H1 (cell line): Measurements from ENCODE around the gene HDAC7. TPM values are rescaled to one million over a fixed set of nuclear protein-coding genes. Genes with fewer than 3 reads are reported as not detected.

ENCODE experiments used
- CTCF ChIA-PET: fragments of 300-600 bp; sonication (Branson Sonifier 250); formaldehyde crosslinking; loops from one replicate; lab custom pipeline; 2021; ENCODE audit not compliant: partially characterized antibody; lab: Charles Lee
- POLR2A ChIA-PET: fragments of 300-600 bp; sonication (Branson Sonifier 250); formaldehyde crosslinking; loops from one replicate; lab custom pipeline; 2021; ENCODE audit warnings: inconsistent platforms; ENCODE audit not compliant: partially characterized antibody; lab: Charles Lee
- DNase-seq, 2 experiments: peaks; one replicate each; pipeline versions ENCODE4 v3.0.0 to v3.0.0-alpha.2; 2010 to 2022; ENCODE audit warnings: low spot score in 2 of 2, low read depth in 1 of 2, mixed read lengths in 1 of 2
- FAIRE-seq: peaks from 2 replicates; lab custom pipeline; 2011; peaks lifted over from hg19 to GRCh38; lab: Jason Lieb, UNC
- H2AFZ ChIP-seq: 2 replicates; pipeline ENCODE4 v1.8.1; 2012; ENCODE audit warnings: low read length, inconsistent platforms
- H2AK5ac ChIP-seq: 2 replicates; pipeline ENCODE4 v1.6.1; 2013; ENCODE audit warnings: low read depth, low read length
- H2BK120ac ChIP-seq: replicated peaks from 2 replicates; pipeline ENCODE3; 2013; ENCODE audit warnings: low read depth, low read length, inconsistent platforms
- H2BK12ac ChIP-seq: 2 replicates; pipeline ENCODE4 v1.6.1; 2013; ENCODE audit warnings: low read depth, low read length
- H2BK15ac ChIP-seq: 2 replicates; pipeline ENCODE4 v1.6.1; 2013; ENCODE audit warnings: low read length
- H2BK20ac ChIP-seq: 2 replicates; pipeline ENCODE4 v1.6.1; 2013; ENCODE audit warnings: low read length
- H2BK5ac ChIP-seq: 2 replicates; pipeline ENCODE4 v1.6.1; 2013; ENCODE audit warnings: low read depth, low read length
- H3K14ac ChIP-seq: 2 replicates; pipeline ENCODE4 v1.6.1; 2013; ENCODE audit warnings: inconsistent platforms; ENCODE audit not compliant: insufficient read length
- H3K18ac ChIP-seq: 2 replicates; pipeline ENCODE4 v1.6.1; 2013; ENCODE audit warnings: low read length; ENCODE audit errors: extremely low read depth
- H3K23ac ChIP-seq: 2 replicates; pipeline ENCODE4 v1.6.1; 2013; ENCODE audit warnings: inconsistent platforms; ENCODE audit not compliant: insufficient read length
- H3K23me2 ChIP-seq: 2 replicates; pipeline ENCODE4 v1.6.1; 2013; ENCODE audit warnings: low read depth, low read length
- H3K27ac ChIP-seq: 2 replicates; pipeline ENCODE4 v1.6.1; 2011; ENCODE audit warnings: low read depth, low read length, inconsistent platforms
- H3K27me3 ChIP-seq, 4 experiments: replicated peaks in 1 of 4; 1 replicate in 1 of 4; 2 replicates in 3 of 4; pipeline versions ENCODE4 v1.6.1 to v1.8.1; 2011 to 2013; ENCODE audit warnings: low read length in 3 of 4, mild to moderate bottlenecking in 3 of 4, inconsistent platforms in 2 of 4, mixed read lengths in 2 of 4, moderate library complexity in 1 of 4; ENCODE audit not compliant: control insufficient read depth in 3 of 4, insufficient read depth in 3 of 4; ENCODE audit errors: extremely low read depth in 1 of 4
- H3K36me3 ChIP-seq, 4 experiments: 2 replicates each; pipeline versions ENCODE4 v1.6.1 to v1.8.1; 2011 to 2013; ENCODE audit warnings: mild to moderate bottlenecking in 4 of 4, low read length in 3 of 4, moderate library complexity in 2 of 4, control low read depth in 1 of 4, inconsistent platforms in 1 of 4; ENCODE audit not compliant: insufficient read depth in 4 of 4, control insufficient read depth in 2 of 4
- H3K4ac ChIP-seq: replicated peaks from 2 replicates; pipeline ENCODE3; 2013; ENCODE audit warnings: low read length, low read depth, mixed read lengths, inconsistent platforms; ENCODE audit not compliant: insufficient read length
- H3K4me1 ChIP-seq, 4 experiments: replicated peaks in 1 of 4; 1 replicate in 1 of 4; 2 replicates in 3 of 4; pipeline versions ENCODE4 v1.6.1 to v1.8.1; 2011 to 2013; ENCODE audit warnings: low read length in 3 of 4, inconsistent platforms in 2 of 4, mixed read lengths in 1 of 4; ENCODE audit not compliant: insufficient read depth in 4 of 4, control insufficient read depth in 3 of 4
- H3K4me2 ChIP-seq, 2 experiments: 2 replicates each; pipeline versions ENCODE4 v1.6.1 to v1.8.1; 2011 to 2013; ENCODE audit warnings: low read depth in 2 of 2, low read length in 2 of 2, control low read depth in 1 of 2, inconsistent platforms in 1 of 2, mild to moderate bottlenecking in 1 of 2; ENCODE audit not compliant: insufficient read depth in 1 of 2
- H3K4me3 ChIP-seq, 4 experiments: fragments of 200-600, 300-600 bp in 1 of 4; sonication (generic), shearing (Covaris generic), sonication (Bioruptor Twin) in 1 of 4; 2 replicates each; pipeline versions ENCODE4 v1.5.1 to v1.8.1; 2011 to 2016; ENCODE audit warnings: low read length in 4 of 4, low read depth in 3 of 4, control low read depth in 2 of 4, inconsistent platforms in 2 of 4, mild to moderate bottlenecking in 2 of 4, mixed read lengths in 1 of 4, moderate library complexity in 1 of 4; ENCODE audit not compliant: insufficient read depth in 2 of 4; ENCODE audit errors: extremely low read depth in 1 of 4
- H3K56ac ChIP-seq: replicated peaks from 2 replicates; pipeline ENCODE3; 2013; ENCODE audit warnings: low read depth, mild to moderate bottlenecking, mixed read lengths, low read length, inconsistent platforms; ENCODE audit not compliant: insufficient read length
- H3K79me1 ChIP-seq: 2 replicates; pipeline ENCODE4 v1.6.1; 2013; ENCODE audit warnings: low read depth, low read length, control low read depth
- H3K79me2 ChIP-seq, 2 experiments: 2 replicates each; pipeline versions ENCODE4 v1.6.1 to v1.8.1; 2012 to 2013; ENCODE audit warnings: low read length in 2 of 2, mild to moderate bottlenecking in 2 of 2, inconsistent platforms in 1 of 2; ENCODE audit not compliant: insufficient read depth in 2 of 2, control insufficient read depth in 1 of 2
- H3K9ac ChIP-seq, 4 experiments: replicated peaks in 1 of 4; 1 replicate in 1 of 4; 2 replicates in 3 of 4; pipeline versions ENCODE4 v1.6.1 to v1.8.1; 2011 to 2013; ENCODE audit warnings: low read depth in 3 of 4, low read length in 3 of 4, control low read depth in 2 of 4, mild to moderate bottlenecking in 2 of 4, moderate library complexity in 2 of 4, inconsistent platforms in 1 of 4; ENCODE audit errors: extremely low read depth in 1 of 4
- H3K9me3 ChIP-seq, 2 experiments: 2 replicates each; pipeline versions ENCODE4 v1.6.1 to v1.8.1; 2012 to 2013; ENCODE audit warnings: mild to moderate bottlenecking in 2 of 2, moderate library complexity in 2 of 2, control low read depth in 1 of 2, inconsistent platforms in 1 of 2, low read depth in 1 of 2, low read length in 1 of 2, mixed read lengths in 1 of 2; ENCODE audit not compliant: insufficient read depth in 2 of 2
- H4K20me1 ChIP-seq, 2 experiments: replicated peaks in 1 of 2; 2 replicates each; pipeline versions ENCODE3 to v1.8.1; 2011 to 2013; ENCODE audit warnings: inconsistent platforms in 2 of 2, low read length in 2 of 2, mild to moderate bottlenecking in 1 of 2; ENCODE audit not compliant: insufficient read depth in 2 of 2, control insufficient read depth in 1 of 2
- H4K5ac ChIP-seq: 2 replicates; pipeline ENCODE4 v1.6.1; 2013; ENCODE audit warnings: low read length, low read depth, mixed read lengths, inconsistent platforms; ENCODE audit not compliant: insufficient read length
- H4K8ac ChIP-seq: 2 replicates; pipeline ENCODE4 v1.8.0; 2013; ENCODE audit warnings: mild to moderate bottlenecking, moderate library complexity, low read length, inconsistent platforms; ENCODE audit not compliant: insufficient read depth; ENCODE audit errors: extremely low read depth
- H4K91ac ChIP-seq: replicated peaks from 2 replicates; pipeline ENCODE3; 2013; ENCODE audit warnings: low read length, mixed read lengths, inconsistent platforms; ENCODE audit not compliant: insufficient read length
- BACH1 ChIP-seq: IDR thresholded peaks from 2 replicates; pipeline ENCODE4 v1.6.1; 2012; ENCODE audit warnings: low read length, improper control_type of control experiment
- CBX8 ChIP-seq: fragments of 300-800, 300-1000 bp; sonication (generic); IDR thresholded peaks from 2 replicates; pipeline ENCODE4 v1.7.1; 2016; ENCODE audit warnings: low read depth, low read length, borderline replicate concordance
- CHD1 ChIP-seq: IDR thresholded peaks from 2 replicates; pipeline ENCODE4 v1.6.1; 2012; ENCODE audit warnings: low read depth, low read length, improper control_type of control experiment
- CREB1 ChIP-seq: IDR thresholded peaks from 2 replicates; pipeline ENCODE4 v1.6.1; 2012; ENCODE audit warnings: inconsistent platforms
- HDAC6 ChIP-seq: IDR thresholded peaks from one replicate; pipeline ENCODE4 v1.7.1; 2012; ENCODE audit warnings: low read depth, mild to moderate bottlenecking, inconsistent platforms, low read length, moderate library complexity
- JUND ChIP-seq: IDR thresholded peaks from 2 replicates; pipeline ENCODE4 v1.6.1; 2011; ENCODE audit warnings: mild to moderate bottlenecking, improper control_type of control experiment, low read length
- TBP ChIP-seq: IDR thresholded peaks from 2 replicates; pipeline ENCODE4 v1.6.1; 2011; ENCODE audit warnings: low read depth, low read length, improper control_type of control experiment
- WGBS, 2 experiments: shearing (Covaris generic) in 1 of 2; methylation state at CpG; one replicate each; pipeline versions ENCODE4 v1.1.6 to v1.1.7; 2013 to 2015; ENCODE audit warnings: low lambda C conversion rate in 2 of 2, mixed read lengths in 2 of 2, inconsistent platforms in 1 of 2, low coverage in 1 of 2, missing lambda C conversion rate in 1 of 2; ENCODE audit not compliant: insufficient replicate concordance in 2 of 2, insufficient coverage in 1 of 2, insufficient read length in 1 of 2; ENCODE audit errors: extremely low coverage in 1 of 2, missing lambda C conversion rate in 1 of 2; 5-methylcytosine and 5-hydroxymethylcytosine counted together
- polyA plus RNA-seq, 7 experiments: library from polyadenylated mRNA; depleted of rRNA in 3 of 7; stranded (reverse) in 5 of 7; unstranded in 2 of 7; fragments of >200 nt in 5 of 7; fragments of 200-250 nt in 2 of 7; gene quantifications; 1 replicate in 5 of 7; 2 replicates in 1 of 7; 4 replicates in 1 of 7; pipeline versions ENCODE4 v1.2.1 to v1.2.3, GENCODE V29; 2011 to 2013; ENCODE audit warnings: missing spikeins in 2 of 7, mixed read lengths in 2 of 7
- total RNA-seq: library from RNA; stranded (reverse); fragmentation: NEBNext Ultra II Directional; extraction: Animal tissue kit (Norgen Biotek cat#: 25700); gene quantifications from 2 replicates; pipeline ENCODE4 v1.2.1, GENCODE V29; 2021
- TF ChIP-seq, protein P1 (sequence below), 3 experiments: IDR thresholded peaks; 1 replicate in 2 of 3; 2 replicates in 1 of 3; pipeline versions ENCODE4 v1.5.1 to v1.6.1; 2011; ENCODE audit warnings: low read length in 3 of 3, mild to moderate bottlenecking in 3 of 3, inconsistent platforms in 2 of 3, low read depth in 1 of 3, moderate library complexity in 1 of 3; ENCODE audit not compliant: insufficient read depth in 1 of 3; ENCODE audit errors: control extremely low read depth in 1 of 3

The HDAC7 gene
- total and polyA plus RNA-seq, 2 of the 8 experiments (the other 6 are each of a cell fraction or from before 2014, with no cell fraction given) = 25.5 to 84.9 TPM

DNA sequence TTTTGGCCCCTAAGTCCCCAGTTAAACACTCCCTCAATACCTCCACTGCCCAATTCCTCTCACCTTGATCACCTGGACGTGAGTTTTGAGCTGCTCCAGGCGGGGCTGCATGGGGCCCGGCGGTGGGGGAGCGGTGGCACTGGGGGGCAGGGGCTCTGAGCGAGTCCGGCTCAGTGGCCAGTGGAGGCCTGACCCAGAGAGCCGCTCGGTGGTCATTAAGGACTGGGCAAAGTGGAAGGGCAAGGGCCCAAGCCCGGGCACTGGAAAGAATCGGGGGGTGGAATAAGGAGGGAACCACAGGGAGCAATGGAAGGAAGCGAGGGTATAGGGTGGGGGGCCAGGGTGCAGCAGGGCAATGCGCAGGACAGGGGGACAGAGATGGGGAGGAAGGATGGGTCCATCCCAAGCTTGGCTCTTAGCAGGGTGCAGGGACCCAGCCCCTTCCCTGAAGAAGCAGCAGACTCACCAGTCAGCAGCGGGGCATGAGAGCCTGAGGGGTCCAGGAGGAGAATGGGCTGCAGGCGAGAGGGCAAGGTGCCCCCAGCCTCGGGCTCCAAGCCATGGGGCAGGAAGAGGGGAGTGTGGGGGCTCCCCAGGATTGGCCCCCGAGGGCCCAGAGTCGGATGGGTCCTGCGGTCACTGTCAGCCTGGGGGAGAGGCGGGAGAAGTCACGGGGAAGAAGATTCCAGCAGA is 24.4 kb downstream of the HDAC7 start:
- no peaks in the 10 kb centered on the region for H3K27me3 ChIP-seq
- H4K5ac ChIP-seq = no peak overlapping the region
- peaks cover 4 to 38% (median 23%) of the 10 kb centered on the region in 4 experiments; a peak in 6 of 8 replicates for H3K36me3 ChIP-seq
- H2BK120ac ChIP-seq = no peak overlapping the region
- no peaks in the 10 kb centered on the region for H3K9me3 ChIP-seq
- H3K27ac ChIP-seq = no peak overlapping the region
- no peak overlapping the region for H3K4me2 ChIP-seq
- H4K8ac ChIP-seq = no peak overlapping the region
- H2BK5ac ChIP-seq = no peak overlapping the region
- H3K4me1 ChIP-seq = peaks cover 0 to 7% (median 3%) of the 10 kb centered on the region in 4 experiments; a peak in 3 of 7 replicates
- no peak overlapping the region for H2BK15ac ChIP-seq
- H3K14ac ChIP-seq = no peak overlapping the region
- TF ChIP-seq, protein P1, sequence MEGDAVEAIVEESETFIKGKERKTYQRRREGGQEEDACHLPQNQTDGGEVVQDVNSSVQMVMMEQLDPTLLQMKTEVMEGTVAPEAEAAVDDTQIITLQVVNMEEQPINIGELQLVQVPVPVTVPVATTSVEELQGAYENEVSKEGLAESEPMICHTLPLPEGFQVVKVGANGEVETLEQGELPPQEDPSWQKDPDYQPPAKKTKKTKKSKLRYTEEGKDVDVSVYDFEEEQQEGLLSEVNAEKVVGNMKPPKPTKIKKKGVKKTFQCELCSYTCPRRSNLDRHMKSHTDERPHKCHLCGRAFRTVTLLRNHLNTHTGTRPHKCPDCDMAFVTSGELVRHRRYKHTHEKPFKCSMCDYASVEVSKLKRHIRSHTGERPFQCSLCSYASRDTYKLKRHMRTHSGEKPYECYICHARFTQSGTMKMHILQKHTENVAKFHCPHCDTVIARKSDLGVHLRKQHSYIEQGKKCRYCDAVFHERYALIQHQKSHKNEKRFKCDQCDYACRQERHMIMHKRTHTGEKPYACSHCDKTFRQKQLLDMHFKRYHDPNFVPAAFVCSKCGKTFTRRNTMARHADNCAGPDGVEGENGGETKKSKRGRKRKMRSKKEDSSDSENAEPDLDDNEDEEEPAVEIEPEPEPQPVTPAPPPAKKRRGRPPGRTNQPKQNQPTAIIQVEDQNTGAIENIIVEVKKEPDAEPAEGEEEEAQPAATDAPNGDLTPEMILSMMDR (IDR thresholded peaks at IDR 0.05; ENCODE audit: control extremely low read depth in 1 of 3, insufficient read depth in 1 of 3, low read depth in 1 of 3, low read length in 3 of 3) = no peak
- no peak for TF ChIP-seq BACH1
- no peak for TF ChIP-seq TBP
- no peak for TF ChIP-seq HDAC6
- no peak for TF ChIP-seq CBX8
- TF ChIP-seq CREB1 = no peak
- no peak for TF ChIP-seq CHD1
- TF ChIP-seq JUND = no peak
- no peak overlapping the region for H3K23ac ChIP-seq
- H2AK5ac ChIP-seq = no peak overlapping the region
- H3K4ac ChIP-seq = no peak overlapping the region
- no peak for DNase-seq
- no peak overlapping the region for H3K4me3 ChIP-seq
- H3K79me1 ChIP-seq = 0 out of 2 replicates have a peak, but pooled peaks cover 2% of the 10 kb centered on the region
- H3K9ac ChIP-seq = no peak overlapping the region
- no peak overlapping the region for H2AFZ ChIP-seq
- H3K18ac ChIP-seq = no peak overlapping the region
- H3K56ac ChIP-seq = no peak overlapping the region
- peaks cover 0 to 3% of the 10 kb centered on the region in 2 experiments; a peak in 1 of 4 replicates for H3K79me2 ChIP-seq
- POLR2A ChIA-PET = interaction anchor here (1.2 to 29.3 kb wide), 3 partner anchors 14 to 42 kb away, joined by 3 to 480 read pairs (median 32); no protein-coding TSS in a partner anchor
- H3K23me2 ChIP-seq = no peaks in the 10 kb centered on the region
- H2BK12ac ChIP-seq = no peak overlapping the region
- no peak for FAIRE-seq
- CTCF ChIA-PET = interaction anchor here (2.2 to 58.8 kb wide), 7 partner anchors 10 to 81 kb away, joined by 8 to 2001 read pairs (median 81); no protein-coding TSS in a partner anchor
- H4K91ac ChIP-seq = no peak overlapping the region
- WGBS, 2 experiments = 90% methylated on average over 14 of the region's 21 CpGs; no CpG with 5 or more reads in 1 of the 2 experiments
- no peak overlapping the region for H2BK20ac ChIP-seq
- peaks cover 2% of the 10 kb centered on the region in 2 experiments for H4K20me1 ChIP-seq
